PC-9 (cell line): ENCODE results near the gene SLC25A20. TPM values are rescaled to one million over a fixed set of nuclear protein-coding genes. Genes with fewer than 3 reads are reported as not detected.
A peak's percentile ranks its signal among the peaks of the same experiment; 100 is the strongest.

Experiments
- BruUV-seq: library from RNA; stranded (reverse); fragments of 400-500 nt; replicated peaks from 2 replicates; lab custom pipeline; 2021; lab: Mats Ljungman, UMichigan
- CTCF ChIA-PET: fragments of 300-600 bp; sonication (Branson Sonifier 250); formaldehyde crosslinking; loops from one replicate; lab custom pipeline; 2022; ENCODE audit warnings: antibody characterized with exemption; lab: Charles Lee
- POLR2A ChIA-PET: fragments of 300-600 bp; sonication (Branson Sonifier 250); formaldehyde crosslinking; loops from one replicate; lab custom pipeline; 2022; ENCODE audit warnings: antibody characterized with exemption; ENCODE audit not compliant: unreplicated experiment; lab: Charles Lee
- DNase-seq, 2 experiments: peaks; one replicate each; pipeline versions ENCODE4 v3.0.0 to v3.0.0-alpha.2; 2015 to 2022; ENCODE audit warnings: mixed read lengths in 1 of 2
- H2AFZ ChIP-seq: fragments of 200-600 bp; sonication (generic); 2 replicates; pipeline ENCODE4 v1.8.1; 2017; ENCODE audit warnings: antibody characterized with exemption
- H3F3A ChIP-seq: fragments of 200-600 bp; sonication (generic); 2 replicates; pipeline ENCODE4 v1.8.1; 2017; ENCODE audit warnings: antibody characterized with exemption, mild to moderate bottlenecking, low read depth; ENCODE audit not compliant: insufficient read depth
- H3K27ac ChIP-seq: fragments of 200-600 bp; sonication (generic); 2 replicates; pipeline ENCODE4 v1.6.1; 2016; ENCODE audit warnings: mixed run types
- H3K27me3 ChIP-seq: fragments of 200-600 bp; sonication (generic); 2 replicates; pipeline ENCODE4 v1.6.1; 2016; ENCODE audit warnings: low read depth, mixed run types; ENCODE audit not compliant: insufficient read depth
- H3K36me3 ChIP-seq: fragments of 200-600 bp; sonication (generic); 2 replicates; pipeline ENCODE4 v1.6.1; 2016; ENCODE audit warnings: low read depth, mixed run types
- H3K4me1 ChIP-seq: fragments of 200-600 bp; sonication (generic); replicated peaks from 2 replicates; pipeline ENCODE4 v1.6.1; 2016; ENCODE audit warnings: mixed run types; ENCODE audit not compliant: insufficient read depth
- H3K4me2 ChIP-seq: fragments of 200-600 bp; sonication (generic); 2 replicates; pipeline ENCODE4 v1.6.1; 2017; ENCODE audit warnings: mixed run types
- H3K4me3 ChIP-seq: fragments of 200-600 bp; sonication (generic); 2 replicates; pipeline ENCODE4 v1.6.1; 2016; ENCODE audit warnings: mixed run types
- H3K79me2 ChIP-seq: fragments of 200-600 bp; sonication (generic); 2 replicates; pipeline ENCODE4 v1.6.1; 2017; ENCODE audit warnings: low read depth, mixed run types
- H3K9me2 ChIP-seq: fragments of 200-600 bp; sonication (generic); 2 replicates; pipeline ENCODE4 v1.8.1; 2017; ENCODE audit warnings: mild to moderate bottlenecking; ENCODE audit not compliant: insufficient read depth
- H3K9me3 ChIP-seq: fragments of 200-600 bp; sonication (generic); 2 replicates; pipeline ENCODE4 v1.8.1; 2016; ENCODE audit warnings: low read depth; ENCODE audit not compliant: insufficient read depth
- H4K20me1 ChIP-seq: fragments of 200-600 bp; sonication (generic); 2 replicates; pipeline ENCODE4 v1.8.1; 2017; ENCODE audit not compliant: insufficient read depth
- EZH2 ChIP-seq: fragments of 200-600 bp; sonication (generic); IDR thresholded peaks from 2 replicates; pipeline ENCODE4 v1.8.0; 2017; ENCODE audit warnings: antibody characterized with exemption, low read depth
- intact Hi-C: fragments of 100-400 bp; cut with micrococcal nuclease; formaldehyde crosslinking; loops from one replicate; pipeline ENCODE4 v1.10.0; 2022; ENCODE audit not compliant: unreplicated experiment
- total RNA-seq: library from RNA; stranded (reverse); gene quantifications from 2 replicates; pipeline ENCODE4 v1.2.3, GENCODE V29; 2021
- TF ChIP-seq, protein P1 (sequence below): fragments of 200-600 bp; sonication (generic); conservative IDR thresholded peaks from 2 replicates; pipeline ENCODE4 v1.6.1; 2017; ENCODE audit warnings: mixed run types, antibody characterized with exemption, mild to moderate bottlenecking, moderate library complexity

Gene SLC25A20
- total RNA-seq, 1 experiment from 2014 or later, result 4.9 TPM

GRCh38 chr3:48897460-48898376 is 964 bp downstream of the SLC25A20 start:
- Histone ChIP-seq H3K79me2 (no peaks in the 10 kb centered on the region), H3F3A (peaks cover 23% of the 10 kb centered on the region; the same call in 1 of the 2 replicates), H3K4me3 (peak overlapping the region; percentile 60), H3K27me3 (no peaks in the 10 kb centered on the region), H3K9me2 (no peaks in the 10 kb centered on the region), H3K4me2 (peak overlapping the region; percentile 85), H3K4me1 (peaks cover 26% of the 10 kb centered on the region), H3K9me3 (no peaks in the 10 kb centered on the region), H3K27ac (0 out of 2 replicates have a peak overlapping the region, but pooled peaks have one; percentile 27), H2AFZ (peak overlapping the region; percentile 95), H4K20me1 (no peaks in the 10 kb centered on the region), H3K36me3 (no peaks in the 10 kb centered on the region)
- TF ChIP-seq EZH2, result no peak
- TF ChIP-seq, protein P1, sequence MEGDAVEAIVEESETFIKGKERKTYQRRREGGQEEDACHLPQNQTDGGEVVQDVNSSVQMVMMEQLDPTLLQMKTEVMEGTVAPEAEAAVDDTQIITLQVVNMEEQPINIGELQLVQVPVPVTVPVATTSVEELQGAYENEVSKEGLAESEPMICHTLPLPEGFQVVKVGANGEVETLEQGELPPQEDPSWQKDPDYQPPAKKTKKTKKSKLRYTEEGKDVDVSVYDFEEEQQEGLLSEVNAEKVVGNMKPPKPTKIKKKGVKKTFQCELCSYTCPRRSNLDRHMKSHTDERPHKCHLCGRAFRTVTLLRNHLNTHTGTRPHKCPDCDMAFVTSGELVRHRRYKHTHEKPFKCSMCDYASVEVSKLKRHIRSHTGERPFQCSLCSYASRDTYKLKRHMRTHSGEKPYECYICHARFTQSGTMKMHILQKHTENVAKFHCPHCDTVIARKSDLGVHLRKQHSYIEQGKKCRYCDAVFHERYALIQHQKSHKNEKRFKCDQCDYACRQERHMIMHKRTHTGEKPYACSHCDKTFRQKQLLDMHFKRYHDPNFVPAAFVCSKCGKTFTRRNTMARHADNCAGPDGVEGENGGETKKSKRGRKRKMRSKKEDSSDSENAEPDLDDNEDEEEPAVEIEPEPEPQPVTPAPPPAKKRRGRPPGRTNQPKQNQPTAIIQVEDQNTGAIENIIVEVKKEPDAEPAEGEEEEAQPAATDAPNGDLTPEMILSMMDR, result no peak
- CTCF ChIA-PET, result interaction anchor here (0.5 to 1.0 kb wide), 2 partner anchors 38 to 158 kb away, joined by 4 read pairs; no protein-coding TSS in a partner anchor
- intact Hi-C loops, result loop anchor here (2.0 kb wide), 1 partner anchor 51 kb away; the partner anchor contains the start of gene PRKAR2A
- DNase-seq, result peak in 1 of 2 experiments; percentile 75
- no TSS peak for BruUV-seq
- POLR2A ChIA-PET, result interaction anchor here (0.7 kb wide), 1 partner anchor 34 kb away, joined by 4 read pairs; no protein-coding TSS in a partner anchor

GRCh38 chr3:48896936-48897335 is 1.7 kb downstream of the SLC25A20 start:
- Histone ChIP-seq H4K20me1 (no peaks in the 10 kb centered on the region), H3K79me2 (no peaks in the 10 kb centered on the region), H3K9me3 (no peaks in the 10 kb centered on the region), H3K4me2 (peak overlapping the region; percentile 56), H3K27ac (0 out of 2 replicates have a peak overlapping the region, but pooled peaks have one; percentile 19), H3K4me1 (peaks cover 26% of the 10 kb centered on the region), H2AFZ (no peak overlapping the region), H3F3A (peaks cover 23% of the 10 kb centered on the region; the same call in 1 of the 2 replicates), H3K9me2 (no peaks in the 10 kb centered on the region), H3K4me3 (no peak overlapping the region), H3K27me3 (no peaks in the 10 kb centered on the region), H3K36me3 (no peaks in the 10 kb centered on the region)
- ChIA-PET POLR2A (interaction anchor here (0.7 kb wide), 1 partner anchor 34 kb away, joined by 4 read pairs; no protein-coding TSS in a partner anchor), CTCF (no interaction called here)
- TF ChIP-seq, protein P1, result no peak
- TF ChIP-seq EZH2, result no peak
- no peak for DNase-seq
- BruUV-seq, result no TSS peak
- intact Hi-C loops, result no loop called here

- no peak overlapping the region for H2AFZ ChIP-seq
- no peaks in the 10 kb centered on the region for H3K27me3 ChIP-seq
- H3K4me1 ChIP-seq, result peaks cover 26% of the 10 kb centered on the region
- ChIA-PET POLR2A (no interaction called here), CTCF (interaction anchor here (0.6 kb wide), 1 partner anchor 56 kb away, joined by 3 read pairs; no protein-coding TSS in a partner anchor)
- intact Hi-C loops, result no loop called here
- no peak overlapping the region for H3K4me2 ChIP-seq
- H3F3A ChIP-seq, result peaks cover 23% of the 10 kb centered on the region; the same call in 1 of the 2 replicates
- H3K4me3 ChIP-seq, result no peak overlapping the region
- TF ChIP-seq EZH2, result no peak
- TF ChIP-seq, protein P1, result no peak
- DNase-seq, result no peak
- no peaks in the 10 kb centered on the region for H3K9me3 ChIP-seq
- BruUV-seq, result no TSS peak
- H3K9me2 ChIP-seq, result no peaks in the 10 kb centered on the region
- no peaks in the 10 kb centered on the region for H3K79me2 ChIP-seq
- no peak overlapping the region for H3K27ac ChIP-seq
- no peaks in the 10 kb centered on the region for H3K36me3 ChIP-seq
- H4K20me1 ChIP-seq, result no peaks in the 10 kb centered on the region
Measured at GRCh38 chr3:48894516-48894915, 4.2 kb downstream of the SLC25A20 start.
